Testis (tissue), 2 donors: ENCODE data around the gene REST.

Experiments
- POLR2A ChIP-seq: fragments of 450-650 bp; IDR thresholded peaks from one replicate; pipeline ENCODE4 v1.6.1; 2017; ENCODE audit warnings: antibody characterized with exemption, mild to moderate bottlenecking, moderate library complexity
- TF ChIP-seq, protein P1 (sequence below), 3 experiments: fragments of 450-650 bp in 2 of 3; fragments of 200-600 bp in 1 of 3; sonication (generic) in 1 of 3; IDR thresholded peaks; one replicate each; pipeline ENCODE4 v1.5.1; 2016 to 2019; ENCODE audit warnings: antibody characterized with exemption in 3 of 3, mild to moderate bottlenecking in 2 of 3, moderate library complexity in 1 of 3

DNA sequence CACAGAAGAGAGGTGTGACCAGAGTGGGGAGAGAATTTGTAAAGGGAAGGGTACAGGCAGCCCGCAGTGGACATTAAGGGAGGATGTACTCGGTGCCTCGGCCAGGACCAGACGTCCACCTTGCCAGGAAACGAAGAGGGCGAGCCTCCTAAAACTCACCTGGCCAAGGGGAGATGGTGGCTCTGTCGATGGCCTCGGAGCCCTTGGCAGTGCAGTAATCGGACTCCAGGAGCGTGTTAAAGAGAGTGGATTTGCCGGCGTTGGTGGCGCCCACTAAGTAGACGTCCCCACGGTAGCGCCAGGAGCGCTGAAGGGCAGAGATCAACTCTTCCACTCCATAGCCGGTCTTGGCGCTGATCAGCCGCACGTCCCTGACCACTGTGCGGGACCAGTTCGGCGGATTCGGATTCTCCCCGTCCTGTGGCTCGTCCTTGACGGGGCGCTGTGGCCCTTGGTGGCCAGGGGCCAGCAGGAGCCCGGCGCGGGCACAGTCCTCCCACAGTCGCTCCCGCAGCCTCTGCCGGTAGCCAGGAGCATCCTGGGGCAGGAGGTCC, 68.7 kb downstream of the REST start:
- TF ChIP-seq, protein P1, sequence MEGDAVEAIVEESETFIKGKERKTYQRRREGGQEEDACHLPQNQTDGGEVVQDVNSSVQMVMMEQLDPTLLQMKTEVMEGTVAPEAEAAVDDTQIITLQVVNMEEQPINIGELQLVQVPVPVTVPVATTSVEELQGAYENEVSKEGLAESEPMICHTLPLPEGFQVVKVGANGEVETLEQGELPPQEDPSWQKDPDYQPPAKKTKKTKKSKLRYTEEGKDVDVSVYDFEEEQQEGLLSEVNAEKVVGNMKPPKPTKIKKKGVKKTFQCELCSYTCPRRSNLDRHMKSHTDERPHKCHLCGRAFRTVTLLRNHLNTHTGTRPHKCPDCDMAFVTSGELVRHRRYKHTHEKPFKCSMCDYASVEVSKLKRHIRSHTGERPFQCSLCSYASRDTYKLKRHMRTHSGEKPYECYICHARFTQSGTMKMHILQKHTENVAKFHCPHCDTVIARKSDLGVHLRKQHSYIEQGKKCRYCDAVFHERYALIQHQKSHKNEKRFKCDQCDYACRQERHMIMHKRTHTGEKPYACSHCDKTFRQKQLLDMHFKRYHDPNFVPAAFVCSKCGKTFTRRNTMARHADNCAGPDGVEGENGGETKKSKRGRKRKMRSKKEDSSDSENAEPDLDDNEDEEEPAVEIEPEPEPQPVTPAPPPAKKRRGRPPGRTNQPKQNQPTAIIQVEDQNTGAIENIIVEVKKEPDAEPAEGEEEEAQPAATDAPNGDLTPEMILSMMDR (IDR thresholded peaks at IDR 0.05), result no peak
- TF ChIP-seq POLR2A, result no peak
